ENCODE data around the gene TYMS.
A peak's percentile ranks its signal among the peaks of the same experiment; 100 is the strongest.
"Not testable (repeated sequence)": the region's sequence is repeated elsewhere in the genome, so short reads cannot be mapped to it uniquely, and the experiment has no call there.

The TYMS gene

DNA sequence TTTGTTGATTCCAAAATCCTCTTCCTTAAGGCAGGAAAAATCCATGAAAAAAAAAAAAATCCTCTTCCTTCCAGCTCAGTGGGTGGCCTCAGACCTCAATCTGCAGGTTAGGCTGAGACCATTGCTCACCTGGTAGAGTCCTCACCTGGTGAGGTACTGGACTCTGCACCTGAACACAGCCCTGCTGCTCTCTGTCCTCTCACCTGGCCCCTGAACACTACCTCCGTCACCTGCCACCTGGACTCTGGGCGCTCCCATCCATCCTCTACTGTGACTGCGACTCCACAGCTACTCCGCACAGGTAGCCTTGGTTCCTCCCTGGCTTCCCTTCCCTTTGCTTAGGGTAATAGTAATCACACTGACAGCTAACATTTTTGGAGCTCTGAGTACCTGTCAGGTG lies 22.1 kb downstream of the TYMS start:
- DNase-seq: no peak

DNA sequence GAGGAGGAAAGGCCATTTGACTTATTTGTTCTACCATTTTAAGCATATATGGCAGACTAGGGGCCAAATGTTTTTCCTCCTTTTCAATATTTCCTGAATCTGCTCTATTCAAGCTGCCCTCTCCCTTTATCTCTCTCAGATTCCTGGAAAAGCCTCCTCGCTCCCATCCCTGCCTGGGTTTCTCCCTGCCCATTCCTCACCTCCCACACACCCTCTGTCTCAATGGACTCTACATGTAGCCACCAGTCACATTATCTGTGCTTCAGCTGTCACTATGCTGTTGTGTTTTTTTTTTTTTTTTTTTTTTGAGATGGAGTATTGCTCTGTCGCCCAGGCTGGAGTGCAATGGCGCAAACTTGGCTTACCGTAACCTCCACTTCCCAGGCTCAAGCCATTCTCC lies 22.9 kb downstream of the TYMS start:
- no peak for DNase-seq

DNA sequence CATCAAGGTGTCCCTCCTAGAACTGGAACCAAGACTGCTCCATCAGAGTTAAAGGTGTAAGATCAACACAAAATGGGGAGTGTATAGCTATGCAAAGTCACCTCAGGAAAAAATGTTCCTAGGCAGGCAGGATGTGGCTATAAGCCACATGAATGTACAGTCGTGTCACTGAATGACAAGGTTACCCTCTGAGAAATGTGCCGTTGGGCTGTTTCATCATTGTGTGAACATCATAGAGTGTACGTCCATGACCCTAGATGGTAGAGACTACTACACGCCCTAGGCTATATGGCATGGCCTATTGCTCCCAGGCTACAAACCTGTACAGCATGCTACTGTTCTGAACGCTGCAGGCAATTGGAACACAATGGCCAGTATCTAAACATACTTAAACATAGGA lies 24.5 kb downstream of the TYMS start:
- DNase-seq: no peak

DNA sequence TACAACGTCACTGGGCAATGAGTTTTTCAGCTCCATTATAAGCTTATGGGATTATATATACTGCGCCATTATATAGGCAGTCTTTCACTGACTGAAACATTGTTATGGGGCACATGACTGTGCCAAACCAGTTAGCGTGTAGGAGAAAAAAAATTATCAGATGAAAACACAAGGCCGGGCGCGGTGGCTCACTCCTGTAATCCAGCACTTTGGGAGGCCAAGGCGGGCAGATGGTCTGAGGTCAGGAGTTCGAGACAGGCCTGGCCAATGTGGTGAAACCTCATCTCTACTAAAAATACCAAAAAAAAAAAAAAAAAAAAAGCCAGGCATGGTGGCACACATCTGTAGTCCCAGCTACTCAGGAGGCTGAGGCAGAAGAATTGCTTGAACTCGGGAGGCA lies 25.0 kb downstream of the TYMS start:
- DNase-seq: not testable (repeated sequence)

DNA sequence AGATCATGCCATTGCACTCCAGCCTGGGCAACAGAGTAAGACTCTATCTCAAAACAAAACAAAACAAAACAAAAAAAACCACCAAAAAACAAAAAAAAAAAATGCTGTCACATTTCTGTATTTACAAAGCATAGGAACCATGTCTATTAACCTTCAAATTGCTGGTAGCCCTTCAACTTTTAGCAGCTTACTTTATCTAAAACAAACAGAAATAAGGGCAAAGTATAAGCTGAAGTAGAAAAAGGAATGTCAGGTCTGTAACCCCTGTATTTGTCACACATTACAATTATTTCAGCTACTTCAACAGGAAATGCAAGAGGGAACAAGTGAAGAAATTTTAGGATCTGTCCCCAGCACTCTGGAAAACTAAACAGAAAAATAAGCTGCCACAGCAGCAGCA lies 25.4 kb downstream of the TYMS start:
- no peak for DNase-seq

DNA sequence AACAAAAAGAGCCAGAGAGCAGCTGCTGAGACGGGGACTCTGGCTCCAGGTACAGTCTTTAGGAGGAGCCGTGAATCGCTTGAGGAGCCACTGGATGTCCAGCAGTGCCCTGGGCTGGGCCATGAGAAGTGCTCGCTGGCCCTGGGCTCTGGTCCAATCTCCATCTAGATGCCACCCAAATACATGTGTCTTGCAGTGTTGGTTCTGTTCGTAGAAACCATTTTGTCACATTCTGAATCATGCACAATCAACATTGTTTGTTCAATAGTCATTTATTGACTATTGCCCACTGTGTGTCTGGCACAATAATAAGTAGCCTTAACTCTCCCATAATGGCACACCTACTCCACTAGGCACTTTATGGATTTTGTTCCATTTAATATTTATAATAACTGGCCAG lies 26.1 kb downstream of the TYMS start:
- no peak for DNase-seq

DNA sequence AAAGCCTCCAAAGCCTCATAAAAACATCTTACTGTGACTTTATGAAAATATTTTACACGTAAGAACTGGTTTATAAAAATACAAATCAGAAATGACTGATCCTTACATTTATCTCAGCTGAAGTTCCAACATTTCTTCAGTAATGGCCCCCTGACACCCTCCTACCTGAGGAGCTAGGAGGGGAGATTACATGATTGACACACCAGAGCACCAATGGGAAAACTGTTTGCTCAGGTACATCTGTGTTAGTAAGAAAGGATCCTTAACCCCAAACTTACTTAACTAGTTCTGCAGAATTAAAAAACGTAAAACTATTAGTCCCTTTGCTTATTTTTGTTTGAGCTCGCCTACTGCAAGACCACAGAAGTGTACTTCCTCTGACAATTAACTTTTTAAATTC lies 28.0 kb downstream of the TYMS start:
- no peak for DNase-seq

DNA sequence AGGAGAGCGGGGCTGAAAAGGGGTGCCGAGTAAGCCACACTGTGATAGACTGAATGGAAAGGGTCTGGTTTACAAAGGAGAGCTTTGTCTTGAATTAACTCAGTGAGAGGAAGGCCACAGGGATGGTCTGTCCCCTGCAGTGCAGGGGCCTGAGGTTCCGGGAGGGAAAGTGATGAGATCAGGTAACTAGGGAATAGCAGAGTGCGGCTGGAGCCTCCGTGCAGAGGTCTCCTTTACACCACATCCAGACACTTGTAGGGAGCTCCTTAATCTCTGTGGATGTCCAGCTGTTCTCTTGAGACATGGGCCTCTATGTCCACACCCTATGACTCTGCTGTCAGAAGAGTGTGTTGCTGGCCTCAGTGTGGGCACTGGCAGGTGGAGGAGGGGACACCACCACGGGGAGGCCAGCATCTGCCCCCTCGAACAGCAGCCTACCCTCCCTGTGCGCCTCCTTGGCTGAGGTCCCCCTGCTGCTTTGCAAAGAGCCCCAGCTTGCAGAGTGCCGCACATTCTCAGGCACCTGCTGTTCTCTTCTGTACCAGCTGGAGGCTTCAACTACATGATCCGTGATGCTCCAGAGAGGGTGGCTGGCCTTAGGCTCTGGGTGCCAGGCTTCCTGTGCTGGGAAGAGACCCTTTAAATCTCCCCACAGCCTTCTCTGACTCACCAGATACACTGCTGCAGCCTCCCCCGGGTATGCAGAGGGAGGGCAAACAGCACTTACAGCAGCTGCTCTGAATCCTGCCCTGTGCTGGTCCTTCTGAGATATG lies 29.1 kb downstream of the TYMS start:
- DNase-seq: no peak

DNA sequence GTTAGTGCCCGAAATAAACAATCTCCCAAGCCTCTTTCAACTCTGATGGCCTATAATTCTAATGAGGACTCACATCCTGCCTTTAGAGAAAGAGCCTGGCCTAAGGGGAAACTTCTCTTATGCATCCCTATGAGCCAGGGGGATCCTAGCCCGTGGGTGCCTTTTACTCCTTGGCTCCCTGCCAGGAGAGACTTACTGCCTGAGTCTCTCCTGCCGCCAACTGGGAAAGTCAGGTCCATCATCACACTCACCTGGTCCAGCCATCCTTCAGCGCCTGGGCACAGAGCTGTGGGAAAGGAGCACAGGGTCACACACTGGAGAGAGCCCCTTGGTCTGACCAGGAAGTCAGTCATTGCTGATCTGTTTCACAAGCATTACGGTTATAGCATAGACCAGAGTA lies 30.9 kb downstream of the TYMS start:
- no peak for DNase-seq

DNA sequence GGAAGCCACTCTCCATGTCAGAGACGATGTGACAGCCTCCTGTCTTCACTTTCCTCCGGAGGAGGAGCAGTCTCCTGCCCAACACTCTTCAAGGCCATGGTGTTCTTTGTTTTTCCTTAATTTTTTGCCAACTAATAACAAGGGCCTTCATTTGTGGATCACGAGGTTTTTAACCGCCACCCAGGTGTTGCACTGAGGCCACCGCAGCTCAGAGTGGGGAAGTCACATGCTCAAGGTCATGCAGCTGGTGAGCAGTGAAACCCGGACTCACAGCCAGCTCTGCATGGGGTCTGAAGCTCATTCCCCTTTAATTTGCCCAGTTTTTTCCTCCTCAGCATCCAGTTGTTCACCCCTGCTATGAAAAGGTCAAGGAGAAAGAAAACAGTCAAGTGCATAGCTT lies 35.4 kb downstream of the TYMS start:
- DNase-seq: no peak

DNA sequence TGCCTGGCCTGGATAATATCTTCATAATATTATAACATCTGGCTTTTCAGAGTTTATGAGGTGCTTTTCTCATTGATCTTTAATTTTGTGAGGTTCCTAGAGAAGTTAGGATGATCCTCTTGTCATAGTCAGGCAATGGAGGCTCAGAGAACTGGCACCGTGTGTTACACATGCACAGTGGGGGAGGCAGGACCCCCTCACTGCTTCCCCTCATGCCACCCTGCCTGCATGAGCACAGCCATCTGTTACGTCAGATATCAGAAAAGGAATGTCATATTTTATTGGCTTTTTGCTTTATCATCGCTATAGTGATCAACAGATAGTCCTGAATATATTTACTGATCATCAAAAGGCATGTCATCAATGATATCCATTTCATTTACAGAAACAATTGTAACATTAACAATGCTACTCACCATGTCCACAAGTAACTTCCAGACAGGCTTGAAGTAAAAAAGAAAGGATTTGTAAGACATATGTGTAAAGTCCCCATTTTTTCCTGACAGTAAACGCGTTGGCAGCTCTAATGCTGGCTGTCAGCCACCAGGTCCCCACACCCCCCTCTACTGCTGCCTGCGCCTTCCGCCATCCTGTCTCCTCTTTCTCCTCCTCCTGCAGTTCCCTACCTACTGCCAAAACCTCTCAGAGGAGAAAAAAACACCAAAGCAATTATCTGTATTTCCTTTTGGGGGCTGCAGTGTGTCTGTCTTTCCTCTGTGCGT lies 36.2 kb downstream of the TYMS start:
- DNase-seq: peak; percentile 14

DNA sequence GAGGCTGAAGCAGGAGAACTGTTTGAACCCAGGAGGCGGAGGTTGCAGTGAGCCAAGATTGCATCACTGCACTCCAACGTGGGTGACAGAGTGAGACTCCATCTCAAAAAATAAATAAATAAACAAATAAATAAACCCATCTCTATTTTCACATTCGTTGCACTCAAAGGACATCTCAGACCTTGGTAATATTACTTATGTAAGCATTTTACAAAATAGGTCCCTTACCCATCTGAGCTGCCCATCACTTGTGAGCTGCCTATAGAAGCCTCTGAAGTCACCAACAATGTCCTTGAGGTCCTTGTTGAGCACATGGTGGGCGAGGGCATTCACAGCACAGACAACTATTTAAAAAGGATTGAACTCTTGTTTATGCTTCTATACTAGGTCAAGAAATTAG lies 39.6 kb downstream of the TYMS start:
- DNase-seq: no peak

DNA sequence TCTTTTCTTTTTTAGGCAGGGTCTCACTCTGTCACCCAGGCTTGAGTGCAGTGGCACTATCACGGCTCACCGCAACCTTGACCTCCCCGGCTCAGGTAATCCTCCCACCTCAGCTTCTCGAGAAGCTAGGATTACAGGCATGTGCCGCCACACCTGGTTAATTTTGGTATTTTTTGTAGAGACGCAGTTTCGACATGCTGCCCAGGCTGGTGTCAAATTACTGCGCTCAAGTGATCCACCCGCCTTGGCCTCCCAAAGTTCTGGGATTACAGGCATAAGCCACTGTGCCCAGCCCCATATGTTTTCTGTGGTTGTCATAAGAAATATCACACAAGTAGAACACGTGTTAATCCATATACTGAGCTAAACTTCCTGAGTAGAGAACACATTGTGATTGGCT lies 40.3 kb downstream of the TYMS start:
- no peak for DNase-seq

DNA sequence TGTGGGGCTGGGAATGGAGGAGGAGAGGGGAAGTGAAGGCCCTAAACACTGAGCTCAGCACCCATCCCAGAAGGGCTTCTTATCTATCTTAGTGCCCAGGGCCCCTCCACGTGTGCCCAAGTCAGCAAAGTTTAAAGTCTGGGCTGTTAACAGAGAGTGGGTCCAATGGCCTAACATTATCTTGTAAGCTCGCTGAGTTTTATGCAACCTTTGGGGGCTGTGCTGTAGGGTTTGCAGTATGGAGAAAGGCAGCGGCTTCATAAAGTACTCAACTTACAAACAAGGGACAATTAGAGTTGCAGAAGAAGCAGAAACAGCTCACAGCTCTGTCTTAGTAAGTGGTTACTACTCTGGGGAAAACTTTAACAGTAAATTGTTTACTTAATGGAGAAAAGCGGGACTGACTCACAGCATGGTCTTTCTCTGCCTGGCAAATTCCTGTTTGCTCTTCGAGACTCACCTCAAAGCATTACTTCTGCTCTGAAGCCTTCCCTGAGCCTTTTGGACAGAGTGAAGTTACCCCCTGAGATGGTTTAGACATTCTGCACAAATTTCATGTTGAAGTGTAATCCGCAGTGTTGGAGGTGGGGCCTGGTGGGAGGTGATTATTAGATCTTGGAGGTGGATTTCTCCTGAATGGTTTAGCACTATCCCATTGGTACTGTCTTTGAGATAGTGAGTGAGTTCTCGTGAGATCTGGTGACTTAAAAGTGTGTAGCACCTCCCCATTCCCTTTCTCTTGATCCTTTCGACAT lies 45.9 kb downstream of the TYMS start:
- DNase-seq: no peak

DNA sequence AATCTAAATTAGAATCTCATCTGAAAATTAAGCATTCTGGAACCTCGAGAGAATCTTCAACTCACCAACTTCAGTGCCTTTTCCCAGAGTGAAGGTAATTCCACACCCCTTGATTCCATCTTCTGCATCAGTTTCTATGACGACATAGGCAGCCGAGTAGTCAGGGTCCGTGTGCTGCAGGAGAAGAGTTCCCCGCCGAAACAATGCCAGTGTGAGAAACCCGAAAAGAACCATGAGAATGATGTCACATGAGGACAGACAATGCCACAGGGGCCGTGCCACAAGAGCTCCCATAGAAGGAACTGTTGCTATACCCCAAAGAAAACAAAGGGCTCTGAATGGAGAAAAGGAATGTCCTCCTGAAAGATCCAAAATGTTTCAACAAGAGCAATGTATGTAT lies 49.0 kb downstream of the TYMS start:
- DNase-seq: no peak

DNA sequence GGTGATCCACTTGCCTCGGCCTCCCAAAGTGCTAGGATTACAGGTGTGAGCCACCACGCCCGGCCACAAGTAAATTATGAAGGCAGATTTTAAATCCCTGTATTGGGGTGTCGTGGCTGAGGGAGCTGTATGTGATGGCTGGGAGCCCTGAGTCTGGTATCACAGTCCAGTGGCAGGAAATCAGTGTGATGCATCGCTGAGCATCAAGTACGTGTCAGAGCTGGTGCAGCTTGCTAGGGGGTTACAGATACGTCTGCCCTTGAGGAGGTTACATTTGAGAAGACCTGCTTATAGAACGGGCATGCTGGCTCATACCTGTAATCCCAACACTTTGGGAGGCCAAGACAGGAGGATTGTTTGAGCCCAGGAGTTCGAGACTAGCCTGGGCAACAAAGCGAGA lies 50.6 kb downstream of the TYMS start:
- no peak for DNase-seq

DNA sequence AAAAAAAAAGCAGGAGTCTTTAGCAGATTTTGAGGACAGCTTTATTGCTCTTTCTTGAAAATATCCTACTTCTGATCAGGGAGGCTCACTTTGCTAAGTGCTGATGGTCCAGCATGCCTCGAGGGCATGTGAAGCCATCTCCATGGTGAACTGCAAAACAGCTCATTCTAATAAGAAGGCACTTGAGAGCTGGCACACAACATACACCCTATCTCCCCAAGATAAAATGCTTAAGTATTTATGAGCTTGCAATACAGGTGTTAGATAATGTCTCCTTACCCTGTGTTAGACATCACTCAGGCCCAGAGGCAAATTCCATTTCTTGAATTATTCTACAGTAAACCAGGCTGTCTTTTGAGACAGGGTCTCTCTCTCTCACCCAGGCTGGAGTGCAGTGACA lies 52.3 kb downstream of the TYMS start:
- no peak for DNase-seq

DNA sequence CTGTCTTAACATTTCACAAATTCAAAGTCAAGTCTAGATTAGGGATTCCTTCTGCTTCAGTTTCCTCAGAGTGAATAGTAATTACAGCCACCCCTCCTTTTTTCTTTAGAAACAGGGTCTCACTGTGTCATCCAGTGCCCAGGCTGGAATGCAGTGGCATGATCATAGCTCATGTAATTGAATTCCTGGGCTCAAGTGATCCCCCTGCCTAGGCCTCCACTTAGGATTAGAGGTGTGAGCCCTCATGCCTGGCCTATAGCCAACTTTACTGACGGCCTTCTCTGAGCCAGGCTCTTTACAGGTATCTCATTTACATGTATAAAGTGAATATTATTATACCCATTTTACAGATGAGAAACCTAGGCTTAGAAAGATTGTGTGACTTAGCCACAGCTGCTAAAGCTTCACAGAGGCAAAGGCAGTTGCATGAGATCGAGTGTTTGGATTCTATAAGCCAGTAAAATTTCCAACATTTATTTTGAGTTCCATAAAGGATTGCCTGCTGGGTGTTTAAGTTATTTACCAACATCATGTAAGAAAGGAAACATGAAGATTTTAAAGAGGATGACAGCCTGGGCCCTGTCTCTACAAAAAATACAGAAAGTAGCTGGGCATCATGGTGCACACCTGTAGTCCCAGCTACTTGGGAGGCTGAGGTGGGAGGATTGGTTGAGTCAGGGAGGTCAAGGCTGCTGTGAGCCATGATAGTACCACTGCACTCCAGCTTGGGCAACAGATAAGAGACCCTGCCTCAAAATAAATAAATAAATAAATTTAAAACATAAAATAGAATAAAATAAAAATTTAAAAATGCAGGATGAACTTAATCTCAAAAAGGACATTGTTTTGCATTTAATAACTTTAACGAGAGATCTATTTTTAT lies 53.2 kb downstream of the TYMS start:
- no peak for DNase-seq

DNA sequence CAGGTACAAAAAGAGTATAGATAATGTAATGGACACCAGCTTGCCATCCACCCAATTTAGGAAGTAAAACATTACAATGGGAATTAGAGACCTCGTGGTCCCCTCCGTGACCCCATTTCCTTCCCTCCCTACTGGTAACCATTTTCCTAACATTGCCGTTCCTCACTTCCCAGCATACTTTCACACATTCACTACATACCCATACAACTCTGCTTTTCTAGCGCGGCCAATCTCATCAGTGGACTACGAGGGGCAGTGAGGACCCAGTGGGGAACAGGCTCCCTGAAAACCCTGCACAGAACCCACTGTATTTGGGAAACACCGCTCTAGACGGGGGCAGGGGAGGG lies 53.8 kb downstream of the TYMS start:
- DNase-seq: no peak

DNA sequence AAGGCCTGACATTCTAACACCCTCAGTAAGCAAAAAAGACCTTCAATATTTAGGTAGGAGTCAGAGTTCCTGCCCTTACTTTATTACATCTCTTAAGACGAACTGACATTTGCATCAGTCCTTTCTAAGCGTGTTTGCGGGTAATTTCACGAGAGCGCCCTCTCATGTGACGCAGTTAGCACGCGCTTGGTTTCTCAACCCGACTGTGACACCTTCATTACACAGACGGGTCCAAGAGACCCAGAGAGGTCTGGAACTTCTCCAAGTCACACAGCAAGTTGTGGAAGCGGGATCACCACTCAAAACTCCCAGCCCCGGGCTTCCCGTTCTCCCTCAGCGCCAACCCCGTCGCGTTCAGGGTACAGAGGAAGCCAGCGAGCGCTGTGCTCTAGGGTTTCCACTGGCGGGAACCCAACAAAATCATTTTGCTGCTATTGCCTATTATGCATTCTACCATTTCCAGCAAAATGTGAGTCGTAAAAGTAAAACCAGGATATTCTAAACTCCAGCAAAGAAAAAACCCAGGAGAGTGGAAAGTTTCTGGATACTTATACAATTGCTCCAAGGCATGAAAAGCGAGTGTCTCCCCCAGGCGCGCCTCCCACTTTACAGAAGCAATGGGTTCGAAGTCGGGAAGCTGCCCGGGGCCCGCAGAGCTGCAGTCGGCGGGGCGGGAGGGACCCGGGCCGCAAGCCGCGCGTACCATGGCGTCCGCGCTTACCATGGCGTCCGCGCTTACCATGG lies 54.4 kb downstream of the TYMS start:
- no peak for DNase-seq

DNA sequence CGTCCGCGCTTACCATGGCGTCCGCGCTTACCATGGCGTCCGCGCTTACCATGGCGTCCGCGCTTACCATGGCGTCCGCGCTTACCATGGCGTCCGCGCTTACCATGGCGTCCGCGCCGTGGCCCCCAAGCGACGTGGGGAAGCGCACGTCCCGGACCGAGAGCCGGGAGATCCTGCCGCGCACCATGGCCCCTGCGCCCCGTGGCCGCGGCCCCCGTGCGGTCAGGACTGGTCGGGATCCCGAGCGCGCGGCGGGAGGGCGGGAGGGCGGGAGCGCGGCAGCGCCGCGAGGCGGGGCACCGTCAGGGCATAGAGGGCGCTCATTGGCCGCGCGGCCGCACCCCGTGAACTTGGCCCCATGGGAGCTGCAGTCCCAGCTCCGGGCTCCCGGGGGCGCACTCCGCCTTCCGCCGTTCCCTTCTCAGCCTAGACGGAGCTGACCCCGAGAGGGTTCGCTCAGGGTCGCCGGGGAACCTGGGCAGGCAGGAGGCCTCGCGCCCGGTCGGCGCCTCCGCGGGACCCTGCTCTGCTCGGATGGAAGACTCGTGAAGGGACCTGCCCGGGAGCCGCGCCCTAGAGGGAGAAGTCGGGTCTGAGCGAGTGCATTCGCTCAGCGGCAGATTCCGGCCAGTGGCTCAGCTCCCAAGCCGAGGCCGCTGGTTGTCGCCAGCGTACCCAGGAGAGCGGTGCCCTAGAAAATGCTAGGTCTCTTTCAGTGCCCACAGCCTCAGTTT lies 55.1 kb downstream of the TYMS start, which contains the start of gene ENOSF1:
ENOSF1 (minus strand) TSS at position 230 of the 734 bp plus-strand sequence; CDS start at position 187, 43 bp downstream.
- DNase-seq: peak; percentile 28

DNA sequence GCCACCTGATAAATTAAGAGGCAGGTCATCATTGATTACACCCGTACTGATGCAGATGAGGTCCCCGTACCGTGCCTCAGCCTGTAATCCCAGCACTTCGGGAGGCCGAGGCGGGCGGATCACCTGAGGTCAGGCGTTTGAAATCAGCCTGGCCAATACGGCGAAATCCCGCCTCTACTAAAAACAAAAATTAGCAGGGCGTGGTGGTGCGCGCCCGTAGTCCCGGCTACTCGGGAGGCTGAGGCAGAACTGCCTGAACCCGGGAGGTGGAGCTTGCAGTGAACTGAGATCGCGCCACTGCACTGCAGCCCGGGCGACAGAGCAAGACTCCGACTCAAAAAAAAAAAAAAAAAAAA lies 55.7 kb downstream of the TYMS start:
- no peak for DNase-seq

Measured in NCI-H1694 treated with DMSO at 0.1 percent for 48 hours (cell line).